ENCODE measurements around the gene LRBA.

The LRBA gene

DNA sequence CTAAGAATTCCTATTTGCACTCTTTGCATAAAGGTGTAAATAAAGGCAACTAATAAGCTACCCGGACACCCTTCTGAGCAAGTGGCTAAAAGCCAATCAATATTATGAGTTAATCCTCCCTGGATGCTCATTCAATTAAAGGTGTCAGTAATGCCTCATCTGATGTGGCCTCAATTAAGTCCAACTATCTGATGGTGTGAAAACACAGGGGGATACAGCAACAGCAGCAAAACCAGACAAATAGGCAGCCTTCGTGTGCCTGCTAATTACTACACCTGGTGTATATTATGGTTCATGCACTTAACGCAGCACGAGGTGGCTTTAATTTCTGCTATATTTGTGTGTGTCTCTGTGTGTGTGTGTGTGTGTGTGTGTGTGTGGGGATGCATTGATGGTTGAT lies 692.4 kb downstream of the LRBA start:
- Histone ChIP-seq H3K27me3 (ENCODE audit: control insufficient read depth, insufficient read depth, low read length) (no peaks in the 10 kb centered on the region), H3K36me3 (ENCODE audit: control insufficient read depth, insufficient read depth, low read length) (no peaks in the 10 kb centered on the region), H3K9ac (ENCODE audit: low read length) (no peak overlapping the region), H3K27ac (ENCODE audit: low read depth, low read length) (no peak overlapping the region), H3K4me3 (ENCODE audit: low read length) (no peak overlapping the region), H3K4me1 (ENCODE audit: control insufficient read depth, insufficient read depth, low read length) (peaks cover 8% of the 10 kb centered on the region)

DNA sequence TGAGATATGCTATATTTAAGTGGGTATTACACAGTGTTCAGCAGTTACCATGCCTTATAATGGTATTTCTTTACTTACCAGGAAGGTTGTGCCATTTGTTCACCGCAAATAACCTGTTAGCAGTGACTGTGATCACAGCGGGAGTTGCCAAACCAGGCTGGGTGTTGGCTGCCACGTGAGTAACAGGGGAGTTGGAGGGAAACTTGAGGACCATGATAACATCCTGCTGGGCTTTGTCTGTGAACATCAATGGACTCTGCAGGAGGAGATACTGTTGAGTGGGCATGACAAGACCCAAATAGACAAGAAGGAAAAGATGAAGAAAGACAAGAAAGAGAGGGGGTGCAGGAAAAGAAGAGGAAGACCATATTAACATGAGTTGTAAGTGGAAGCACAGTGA lies 694.0 kb downstream of the LRBA start:
- Histone ChIP-seq H3K4me1 (ENCODE audit: control insufficient read depth, insufficient read depth, low read length) (peaks cover 11% of the 10 kb centered on the region), H3K27me3 (ENCODE audit: control insufficient read depth, insufficient read depth, low read length) (no peaks in the 10 kb centered on the region), H3K36me3 (ENCODE audit: control insufficient read depth, insufficient read depth, low read length) (no peaks in the 10 kb centered on the region), H3K27ac (ENCODE audit: low read depth, low read length) (no peak overlapping the region), H3K4me3 (ENCODE audit: low read length) (no peak overlapping the region), H3K9ac (ENCODE audit: low read length) (no peak overlapping the region)

DNA sequence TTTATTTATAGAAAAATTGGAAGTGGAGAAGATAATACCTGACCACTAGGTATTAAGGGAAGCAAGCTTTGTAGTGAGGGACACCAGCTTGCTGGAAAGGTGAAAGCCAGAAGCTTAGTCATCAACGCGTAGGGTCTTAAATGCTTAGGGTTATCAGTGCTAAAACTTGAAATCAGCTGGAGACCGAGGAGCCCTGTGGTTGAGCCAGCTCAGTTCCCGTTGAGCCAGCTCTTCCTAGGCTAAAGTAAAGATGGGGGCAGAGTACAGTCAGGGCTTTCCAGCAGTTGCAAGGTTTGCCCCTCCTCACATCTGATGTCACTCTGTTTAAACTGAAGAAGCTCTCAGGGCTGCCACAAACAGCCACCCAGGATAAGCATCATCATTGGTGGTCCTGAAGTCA lies 696.1 kb downstream of the LRBA start:
- Histone ChIP-seq H3K9ac (ENCODE audit: low read length) (no peak overlapping the region), H3K4me3 (ENCODE audit: low read length) (no peak overlapping the region), H3K4me1 (ENCODE audit: control insufficient read depth, insufficient read depth, low read length) (peaks cover 9% of the 10 kb centered on the region), H3K27me3 (ENCODE audit: control insufficient read depth, insufficient read depth, low read length) (no peaks in the 10 kb centered on the region), H3K27ac (ENCODE audit: low read depth, low read length) (no peak overlapping the region), H3K36me3 (ENCODE audit: control insufficient read depth, insufficient read depth, low read length) (no peaks in the 10 kb centered on the region)

DNA sequence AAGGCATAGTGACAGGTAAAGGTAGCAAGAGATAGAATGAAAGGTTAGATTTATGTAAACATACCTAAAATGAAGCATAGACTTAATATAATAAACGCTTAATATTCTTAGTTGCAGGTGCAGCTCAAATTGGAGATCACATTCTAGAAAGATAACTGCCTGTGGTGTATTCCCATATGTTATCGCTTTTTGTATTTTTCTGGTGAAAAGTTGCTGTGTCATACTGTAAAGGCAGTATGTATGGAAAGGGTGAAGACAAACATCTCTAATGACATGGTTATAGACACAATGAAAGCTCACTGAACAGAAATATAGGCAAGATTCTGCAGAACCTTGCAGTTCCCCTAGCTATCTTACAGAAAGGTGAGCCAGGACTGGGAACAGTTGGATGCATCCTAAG lies 696.6 kb downstream of the LRBA start:
- Histone ChIP-seq H3K9ac (ENCODE audit: low read length) (no peak overlapping the region), H3K27me3 (ENCODE audit: control insufficient read depth, insufficient read depth, low read length) (no peaks in the 10 kb centered on the region), H3K4me1 (ENCODE audit: control insufficient read depth, insufficient read depth, low read length) (peaks cover 5% of the 10 kb centered on the region), H3K4me3 (ENCODE audit: low read length) (no peak overlapping the region), H3K36me3 (ENCODE audit: control insufficient read depth, insufficient read depth, low read length) (no peaks in the 10 kb centered on the region), H3K27ac (ENCODE audit: low read depth, low read length) (no peak overlapping the region)

DNA sequence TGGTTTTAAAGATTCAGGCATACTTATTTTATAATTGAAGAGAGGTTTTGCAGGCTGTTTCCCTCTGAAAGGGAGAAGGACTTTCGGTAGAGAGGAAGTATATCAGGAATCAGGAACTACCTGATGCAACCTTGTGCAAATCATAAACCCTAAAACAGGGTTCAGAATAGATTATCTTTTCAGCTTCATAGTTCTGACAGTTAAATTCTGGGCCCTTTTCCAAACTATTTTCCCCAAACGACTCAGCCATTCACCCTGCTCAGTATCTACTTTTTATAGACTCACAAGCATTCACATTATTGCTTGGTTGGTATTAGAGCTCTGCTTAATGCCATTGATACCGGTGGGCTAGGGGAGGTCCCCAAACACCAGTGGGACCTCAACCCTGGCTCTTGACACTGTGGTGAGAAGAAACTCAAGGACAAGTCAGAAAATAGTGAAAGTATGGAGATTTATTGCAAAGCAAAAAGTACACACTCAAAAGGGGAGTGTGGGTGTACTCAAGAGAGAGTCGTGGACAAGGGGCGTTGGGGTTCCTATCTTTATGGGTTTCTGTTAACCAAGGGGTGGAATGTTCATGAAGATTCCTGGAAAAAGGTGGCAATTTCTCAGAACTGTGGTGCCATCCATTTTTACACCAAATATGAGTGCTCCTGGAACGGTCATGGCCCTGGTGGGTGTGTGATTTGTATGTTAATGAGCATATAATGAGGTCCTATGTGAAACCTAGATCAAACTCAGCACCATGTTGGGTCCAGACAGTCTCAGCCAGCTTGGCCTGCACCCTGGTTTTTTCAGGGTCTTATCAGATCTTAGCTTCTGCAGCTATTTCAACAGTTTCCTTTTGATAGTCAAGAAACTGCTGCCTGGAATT lies 698.5 kb downstream of the LRBA start:
- H3K4me1 ChIP-seq (ENCODE audit: control insufficient read depth, insufficient read depth, low read length): peaks cover 3% of the 10 kb centered on the region
- no peak overlapping the region for H3K4me3 ChIP-seq (ENCODE audit: low read length)
- no peaks in the 10 kb centered on the region for H3K27me3 ChIP-seq (ENCODE audit: control insufficient read depth, insufficient read depth, low read length)
- no peak overlapping the region for H3K27ac ChIP-seq (ENCODE audit: low read depth, low read length)
- no peaks in the 10 kb centered on the region for H3K36me3 ChIP-seq (ENCODE audit: control insufficient read depth, insufficient read depth, low read length)
- H3K9ac ChIP-seq (ENCODE audit: low read length): no peak overlapping the region

DNA sequence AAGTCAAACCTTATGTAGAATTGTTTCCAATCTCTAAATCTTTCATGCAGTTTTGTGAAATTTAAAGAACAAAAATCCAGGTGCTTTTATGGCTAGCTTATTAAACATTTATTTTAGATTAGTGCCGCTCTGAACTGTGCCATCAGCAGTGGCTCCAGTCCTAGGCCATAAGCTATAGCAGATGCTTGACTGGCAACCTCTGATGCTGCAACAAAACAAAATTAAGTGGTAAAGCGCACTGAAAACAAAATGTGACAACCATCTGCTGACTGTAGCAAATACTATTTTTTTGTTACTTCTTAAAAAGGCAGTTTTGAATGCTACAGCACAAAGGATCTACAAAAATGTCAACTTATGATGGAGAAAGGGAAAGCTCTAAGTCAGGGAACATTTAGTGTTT lies 699.4 kb downstream of the LRBA start:
- Histone ChIP-seq H3K36me3 (ENCODE audit: control insufficient read depth, insufficient read depth, low read length) (no peaks in the 10 kb centered on the region), H3K9ac (ENCODE audit: low read length) (no peak overlapping the region)

DNA sequence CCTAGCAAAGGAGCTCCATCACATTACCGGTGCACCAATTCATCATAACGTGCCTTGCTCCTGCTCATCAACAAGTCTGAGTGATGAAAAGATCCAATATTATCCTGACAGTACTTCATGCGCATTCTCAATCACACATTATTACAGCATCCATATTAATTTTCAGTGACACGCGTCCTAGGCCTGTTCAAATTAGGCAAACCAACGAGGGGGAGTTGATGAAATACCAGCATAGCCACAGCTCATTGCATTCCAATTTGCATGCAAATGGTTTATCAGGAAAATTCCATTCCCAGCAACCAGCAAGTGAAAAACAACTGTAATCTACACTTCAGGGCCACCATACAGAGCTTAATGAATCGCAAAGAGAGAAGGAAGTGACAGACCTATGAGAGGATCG lies 699.9 kb downstream of the LRBA start:
- Histone ChIP-seq H3K4me3 (ENCODE audit: low read length) (no peak overlapping the region), H3K27me3 (ENCODE audit: control insufficient read depth, insufficient read depth, low read length) (no peaks in the 10 kb centered on the region), H3K4me1 (ENCODE audit: control insufficient read depth, insufficient read depth, low read length) (peaks cover 6% of the 10 kb centered on the region), H3K27ac (ENCODE audit: low read depth, low read length) (no peak overlapping the region), H3K9ac (ENCODE audit: low read length) (no peak overlapping the region), H3K36me3 (ENCODE audit: control insufficient read depth, insufficient read depth, low read length) (no peaks in the 10 kb centered on the region)

More for the DNA sequence above, 699.4 kb downstream of the LRBA start:
- no peaks in the 10 kb centered on the region for H3K27me3 ChIP-seq (ENCODE audit: control insufficient read depth, insufficient read depth, low read length)
- no peak overlapping the region for H3K4me3 ChIP-seq (ENCODE audit: low read length)
- H3K27ac ChIP-seq (ENCODE audit: low read depth, low read length): no peak overlapping the region
- H3K4me1 ChIP-seq (ENCODE audit: control insufficient read depth, insufficient read depth, low read length): peaks cover 3% of the 10 kb centered on the region

DNA sequence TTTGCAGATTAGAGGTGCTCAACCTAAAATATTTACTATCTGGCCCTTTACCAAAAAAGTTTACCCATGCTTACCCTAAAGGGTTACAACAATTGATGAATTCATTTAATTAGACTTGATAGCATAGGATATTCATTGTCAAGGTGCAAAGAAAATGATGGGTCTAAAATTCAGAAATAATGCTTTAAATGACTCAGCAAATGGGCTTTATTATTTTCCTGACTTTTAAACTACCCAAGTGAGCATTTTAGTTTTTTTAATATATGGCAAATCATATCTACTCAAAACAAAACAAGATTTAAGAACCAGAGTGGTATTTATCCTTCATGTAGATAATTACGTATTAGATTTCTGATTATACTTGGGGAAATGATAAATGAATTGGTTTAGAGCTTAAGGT lies 701.1 kb downstream of the LRBA start:
- no peaks in the 10 kb centered on the region for H3K36me3 ChIP-seq (ENCODE audit: control insufficient read depth, insufficient read depth, low read length)
- no peak overlapping the region for H3K27ac ChIP-seq (ENCODE audit: low read depth, low read length)
- H3K4me1 ChIP-seq (ENCODE audit: control insufficient read depth, insufficient read depth, low read length): peaks cover 11% of the 10 kb centered on the region
- no peak overlapping the region for H3K9ac ChIP-seq (ENCODE audit: low read length)
- no peak overlapping the region for H3K4me3 ChIP-seq (ENCODE audit: low read length)
- H3K27me3 ChIP-seq (ENCODE audit: control insufficient read depth, insufficient read depth, low read length): no peaks in the 10 kb centered on the region

DNA sequence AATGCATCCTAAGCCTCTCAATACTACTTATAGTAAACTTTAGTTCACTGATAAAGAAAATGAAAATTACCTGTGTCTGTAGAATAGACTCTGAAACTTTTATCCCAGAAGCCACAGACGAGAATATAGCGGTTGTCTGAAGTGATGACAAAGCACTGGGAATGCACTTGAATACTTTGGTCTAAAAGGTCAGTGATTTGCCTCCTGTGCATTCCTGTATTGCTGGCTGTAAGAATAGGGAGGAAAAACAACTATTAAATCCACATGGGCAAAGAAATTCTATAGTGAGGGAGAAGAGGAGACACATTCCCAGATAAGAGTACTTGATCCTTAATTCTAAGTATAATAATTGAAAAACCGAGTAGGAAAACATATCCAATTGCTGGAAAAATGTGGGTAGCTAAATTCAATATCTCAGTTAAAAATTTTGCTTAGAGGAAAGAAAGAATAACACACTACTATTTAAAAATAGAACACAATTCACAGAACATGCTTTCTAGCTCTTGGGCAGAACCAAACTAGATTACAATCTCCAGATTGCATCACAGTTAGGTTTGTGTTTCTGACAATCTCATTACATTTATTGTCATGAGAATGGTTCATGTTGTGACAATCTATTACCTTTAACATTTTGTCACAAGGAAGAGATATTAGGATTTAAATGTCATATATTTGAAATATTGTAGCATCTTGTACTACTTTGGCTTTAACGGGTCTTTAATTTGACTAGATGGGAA lies 704.8 kb downstream of the LRBA start:
- Histone ChIP-seq H3K4me3 (ENCODE audit: low read length) (no peak overlapping the region), H3K9ac (ENCODE audit: low read length) (no peak overlapping the region), H3K27ac (ENCODE audit: low read depth, low read length) (peak overlapping the region; percentile 31), H3K27me3 (ENCODE audit: control insufficient read depth, insufficient read depth, low read length) (no peaks in the 10 kb centered on the region), H3K36me3 (ENCODE audit: control insufficient read depth, insufficient read depth, low read length) (no peaks in the 10 kb centered on the region), H3K4me1 (ENCODE audit: control insufficient read depth, insufficient read depth, low read length) (peaks cover 8% of the 10 kb centered on the region)

DNA sequence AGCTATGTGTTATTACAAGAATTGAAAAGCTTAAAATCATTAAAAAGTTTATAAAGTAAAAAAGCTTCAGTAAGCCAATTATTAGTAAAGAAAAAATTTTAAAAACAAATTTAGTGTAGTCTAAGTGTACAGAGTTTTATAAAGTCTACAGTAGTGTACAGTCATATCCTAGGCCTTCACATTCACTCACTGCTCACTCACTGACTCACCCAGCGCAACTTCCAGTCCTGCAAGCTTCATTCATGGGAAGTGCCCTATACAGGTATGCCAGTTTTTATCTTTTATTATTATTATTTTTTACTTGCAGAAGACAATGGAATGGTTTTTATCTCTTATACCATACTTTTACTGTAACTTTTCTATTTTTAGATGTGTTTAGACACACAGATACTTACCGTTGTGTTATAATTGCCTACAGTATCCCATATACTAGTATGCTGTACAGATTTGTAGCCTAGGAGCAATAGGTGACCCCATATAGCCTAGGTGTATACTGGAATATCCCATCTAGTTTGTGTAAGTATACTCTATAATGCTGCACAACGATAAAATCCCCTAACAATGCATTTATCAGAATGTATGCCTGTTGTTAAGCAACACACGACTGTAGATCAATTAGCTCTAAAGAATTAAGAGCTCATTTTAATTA lies 706.1 kb downstream of the LRBA start:
- Histone ChIP-seq H3K27me3 (ENCODE audit: control insufficient read depth, insufficient read depth, low read length) (no peaks in the 10 kb centered on the region), H3K36me3 (ENCODE audit: control insufficient read depth, insufficient read depth, low read length) (no peaks in the 10 kb centered on the region), H3K4me1 (ENCODE audit: control insufficient read depth, insufficient read depth, low read length) (peaks cover 13% of the 10 kb centered on the region), H3K27ac (ENCODE audit: low read depth, low read length) (no peak overlapping the region), H3K4me3 (ENCODE audit: low read length) (no peak overlapping the region), H3K9ac (ENCODE audit: low read length) (no peak overlapping the region)

DNA sequence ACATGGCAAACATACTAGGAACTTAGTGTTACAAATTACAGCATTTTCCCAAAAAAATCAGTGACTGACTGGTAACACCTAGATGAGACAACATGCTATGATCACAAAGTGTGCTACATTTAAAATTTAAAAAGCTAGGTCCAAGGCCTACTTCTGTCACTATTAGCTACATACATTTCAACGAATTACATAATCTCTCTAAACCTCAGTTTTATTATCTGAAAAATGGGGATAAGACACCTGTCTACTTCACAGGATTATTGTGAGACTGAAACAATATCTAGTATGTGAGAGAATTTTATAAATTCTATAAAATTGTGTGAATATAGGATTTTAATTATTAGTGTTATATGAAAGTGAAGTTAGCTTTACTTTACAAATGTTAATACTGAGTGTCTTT lies 708.4 kb downstream of the LRBA start:
- H3K36me3 ChIP-seq (ENCODE audit: control insufficient read depth, insufficient read depth, low read length): no peaks in the 10 kb centered on the region
- no peak overlapping the region for H3K27ac ChIP-seq (ENCODE audit: low read depth, low read length)
- no peak overlapping the region for H3K9ac ChIP-seq (ENCODE audit: low read length)
- no peaks in the 10 kb centered on the region for H3K27me3 ChIP-seq (ENCODE audit: control insufficient read depth, insufficient read depth, low read length)
- H3K4me1 ChIP-seq (ENCODE audit: control insufficient read depth, insufficient read depth, low read length): peaks cover 14% of the 10 kb centered on the region
- no peak overlapping the region for H3K4me3 ChIP-seq (ENCODE audit: low read length)

DNA sequence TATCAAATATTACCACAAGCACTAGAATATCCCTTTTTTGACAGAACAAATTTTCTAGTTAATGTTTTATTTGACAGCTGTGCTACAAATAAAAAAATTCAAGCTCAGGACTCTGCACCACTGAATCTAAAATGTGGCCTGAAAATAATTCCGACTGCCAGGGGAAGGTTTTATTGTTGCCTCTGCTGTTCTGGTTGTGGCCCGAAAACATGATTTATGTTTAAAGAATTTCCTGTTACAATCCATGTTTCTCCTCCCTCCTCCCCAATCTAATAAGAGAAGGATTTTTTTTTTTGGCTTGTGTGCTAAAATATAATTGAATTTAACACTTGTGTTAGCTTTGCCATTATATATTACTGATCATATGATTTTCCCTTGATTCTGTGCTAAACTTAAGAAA lies 709.1 kb downstream of the LRBA start:
- Histone ChIP-seq H3K27me3 (ENCODE audit: control insufficient read depth, insufficient read depth, low read length) (no peaks in the 10 kb centered on the region), H3K4me3 (ENCODE audit: low read length) (no peak overlapping the region), H3K27ac (ENCODE audit: low read depth, low read length) (no peak overlapping the region), H3K36me3 (ENCODE audit: control insufficient read depth, insufficient read depth, low read length) (no peaks in the 10 kb centered on the region), H3K9ac (ENCODE audit: low read length) (no peak overlapping the region), H3K4me1 (ENCODE audit: control insufficient read depth, insufficient read depth, low read length) (peaks cover 18% of the 10 kb centered on the region)

Measured in rectal smooth muscle tissue (tissue), 1 donor.